Measurements from ENCODE around the gene FKBP15.
A peak's percentile ranks its signal among the peaks of the same experiment; 100 is the strongest.

The FKBP15 gene, protein sequence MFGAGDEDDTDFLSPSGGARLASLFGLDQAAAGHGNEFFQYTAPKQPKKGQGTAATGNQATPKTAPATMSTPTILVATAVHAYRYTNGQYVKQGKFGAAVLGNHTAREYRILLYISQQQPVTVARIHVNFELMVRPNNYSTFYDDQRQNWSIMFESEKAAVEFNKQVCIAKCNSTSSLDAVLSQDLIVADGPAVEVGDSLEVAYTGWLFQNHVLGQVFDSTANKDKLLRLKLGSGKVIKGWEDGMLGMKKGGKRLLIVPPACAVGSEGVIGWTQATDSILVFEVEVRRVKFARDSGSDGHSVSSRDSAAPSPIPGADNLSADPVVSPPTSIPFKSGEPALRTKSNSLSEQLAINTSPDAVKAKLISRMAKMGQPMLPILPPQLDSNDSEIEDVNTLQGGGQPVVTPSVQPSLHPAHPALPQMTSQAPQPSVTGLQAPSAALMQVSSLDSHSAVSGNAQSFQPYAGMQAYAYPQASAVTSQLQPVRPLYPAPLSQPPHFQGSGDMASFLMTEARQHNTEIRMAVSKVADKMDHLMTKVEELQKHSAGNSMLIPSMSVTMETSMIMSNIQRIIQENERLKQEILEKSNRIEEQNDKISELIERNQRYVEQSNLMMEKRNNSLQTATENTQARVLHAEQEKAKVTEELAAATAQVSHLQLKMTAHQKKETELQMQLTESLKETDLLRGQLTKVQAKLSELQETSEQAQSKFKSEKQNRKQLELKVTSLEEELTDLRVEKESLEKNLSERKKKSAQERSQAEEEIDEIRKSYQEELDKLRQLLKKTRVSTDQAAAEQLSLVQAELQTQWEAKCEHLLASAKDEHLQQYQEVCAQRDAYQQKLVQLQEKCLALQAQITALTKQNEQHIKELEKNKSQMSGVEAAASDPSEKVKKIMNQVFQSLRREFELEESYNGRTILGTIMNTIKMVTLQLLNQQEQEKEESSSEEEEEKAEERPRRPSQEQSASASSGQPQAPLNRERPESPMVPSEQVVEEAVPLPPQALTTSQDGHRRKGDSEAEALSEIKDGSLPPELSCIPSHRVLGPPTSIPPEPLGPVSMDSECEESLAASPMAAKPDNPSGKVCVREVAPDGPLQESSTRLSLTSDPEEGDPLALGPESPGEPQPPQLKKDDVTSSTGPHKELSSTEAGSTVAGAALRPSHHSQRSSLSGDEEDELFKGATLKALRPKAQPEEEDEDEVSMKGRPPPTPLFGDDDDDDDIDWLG

DNA sequence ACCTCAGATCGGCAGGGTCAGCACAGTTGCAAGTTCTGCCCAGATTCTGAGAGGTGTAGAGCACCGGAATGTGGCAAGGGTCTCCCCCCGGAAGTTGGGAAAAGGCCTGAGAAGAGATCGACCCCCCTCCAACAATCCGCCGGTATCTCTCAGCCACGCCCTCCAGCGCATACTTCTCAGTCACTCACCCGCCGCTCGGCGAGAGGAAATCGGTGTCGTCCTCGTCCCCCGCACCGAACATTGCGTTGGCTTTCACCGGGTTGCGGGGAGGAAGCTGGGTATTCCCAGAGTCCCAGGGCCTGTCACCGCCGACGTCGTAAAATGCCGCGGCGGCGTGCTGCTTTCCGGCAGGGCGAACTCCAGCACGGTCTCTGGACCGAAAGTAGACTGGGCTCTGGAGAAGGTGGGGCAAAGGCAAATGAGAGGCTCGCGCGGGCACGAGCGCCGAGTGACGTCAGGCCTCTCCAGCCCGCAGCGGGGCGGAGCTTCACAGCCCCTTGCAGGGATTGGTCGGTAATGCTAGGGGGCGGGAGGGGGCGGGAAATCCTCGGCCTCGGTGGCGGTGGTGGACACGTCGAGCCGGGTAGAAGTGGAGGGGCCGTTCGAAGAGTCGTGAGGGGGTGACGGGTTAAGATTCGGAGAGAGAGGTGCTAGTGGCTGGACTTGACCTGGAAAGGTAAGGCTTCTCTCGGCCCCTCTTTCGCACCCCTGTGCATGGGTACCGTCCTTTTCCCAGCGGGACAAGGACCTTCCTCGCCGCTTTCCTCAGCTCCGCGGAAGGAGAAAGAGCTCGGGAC is at the start of gene FKBP15, which contains the start of gene SLC31A1:
FKBP15 (minus strand) TSS at position 275 of the 797 bp plus-strand sequence; CDS start at position 241, 34 bp downstream.
SLC31A1 (plus strand) TSS at position 542 of the 797 bp plus-strand sequence. CDS start 34,605 bp downstream, outside the sequence.
- Histone ChIP-seq H3K4me1 (ENCODE audit: control insufficient read depth, low read depth, low read length) (peaks cover 13% of the 10 kb centered on the region), H3K9ac (ENCODE audit: low read length) (peak within 1 kb of the TSS; percentile 80), H3K9me3 (ENCODE audit: control insufficient read depth, low read depth, low read length) (no peaks in the 10 kb centered on the region), H3K27me3 (ENCODE audit: control insufficient read depth, insufficient read depth, low read length) (no peaks in the 10 kb centered on the region), H3K36me3 (ENCODE audit: control insufficient read depth, low read depth, low read length) (peaks cover 5% of the 10 kb centered on the region), H3K4me3 (ENCODE audit: low read length) (peak within 1 kb of the TSS; percentile 97), H3K27ac (ENCODE audit: low read length) (peak within 1 kb of the TSS; percentile 46)

DNA sequence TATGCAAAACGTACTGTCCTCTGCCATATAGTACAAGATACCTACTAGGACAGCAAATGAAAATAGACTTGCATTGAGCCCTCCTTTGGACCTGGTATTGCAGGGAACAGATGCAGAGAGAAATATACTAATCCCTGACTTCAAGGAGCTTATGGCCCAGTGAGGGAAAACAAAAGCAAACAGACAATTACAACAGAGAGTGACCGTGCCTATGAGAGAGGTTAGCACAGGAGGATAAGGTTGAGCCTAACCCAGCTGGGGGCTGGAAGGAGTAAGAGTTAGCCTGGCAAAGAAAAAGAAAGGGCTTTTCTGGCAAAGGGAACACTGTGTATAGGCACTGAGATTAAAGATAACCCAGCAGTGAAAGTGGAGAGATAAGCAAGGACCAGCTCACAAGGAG is 48.8 kb upstream of the FKBP15 start:
- Histone ChIP-seq H3K4me1 (ENCODE audit: control insufficient read depth, low read depth, low read length) (no peaks in the 10 kb centered on the region), H3K36me3 (ENCODE audit: control insufficient read depth, low read depth, low read length) (peaks cover 18% of the 10 kb centered on the region), H3K4me3 (ENCODE audit: low read length) (no peak overlapping the region), H3K9ac (ENCODE audit: low read length) (no peak overlapping the region), H3K27me3 (ENCODE audit: control insufficient read depth, insufficient read depth, low read length) (no peaks in the 10 kb centered on the region), H3K27ac (ENCODE audit: low read length) (no peak overlapping the region), H3K9me3 (ENCODE audit: control insufficient read depth, low read depth, low read length) (no peaks in the 10 kb centered on the region)

DNA sequence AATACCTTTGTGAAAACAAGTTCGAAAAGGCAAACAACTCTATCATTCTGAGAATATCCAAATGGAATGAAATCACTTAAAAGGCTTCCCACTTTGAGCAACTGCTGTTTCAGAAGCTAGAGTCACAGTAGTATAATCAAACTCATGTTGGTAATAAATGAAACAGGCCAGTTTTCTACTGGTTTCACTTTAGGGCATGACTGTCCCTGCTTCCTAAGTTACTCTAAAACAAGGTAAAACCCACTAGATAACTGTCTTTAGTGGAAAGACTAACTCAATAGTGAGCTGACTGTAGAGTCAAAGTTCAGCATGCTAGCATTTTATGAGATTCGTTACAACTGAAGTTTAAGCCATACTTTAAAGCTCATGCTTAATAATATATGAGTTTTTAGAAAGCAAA is 48.3 kb upstream of the FKBP15 start:
- Histone ChIP-seq H3K9me3 (ENCODE audit: control insufficient read depth, low read depth, low read length) (no peaks in the 10 kb centered on the region), H3K27me3 (ENCODE audit: control insufficient read depth, insufficient read depth, low read length) (no peaks in the 10 kb centered on the region), H3K9ac (ENCODE audit: low read length) (no peak overlapping the region), H3K4me1 (ENCODE audit: control insufficient read depth, low read depth, low read length) (no peaks in the 10 kb centered on the region), H3K36me3 (ENCODE audit: control insufficient read depth, low read depth, low read length) (peaks cover 18% of the 10 kb centered on the region), H3K27ac (ENCODE audit: low read length) (no peak overlapping the region), H3K4me3 (ENCODE audit: low read length) (no peak overlapping the region)

GRCh38 chr9:113267911-113268566 is 47.0 kb upstream of the FKBP15 start:
- Histone ChIP-seq H3K27ac (ENCODE audit: low read length) (no peak overlapping the region), H3K4me3 (ENCODE audit: low read length) (no peak overlapping the region), H3K4me1 (ENCODE audit: control insufficient read depth, low read depth, low read length) (no peaks in the 10 kb centered on the region), H3K27me3 (ENCODE audit: control insufficient read depth, insufficient read depth, low read length) (no peaks in the 10 kb centered on the region), H3K9me3 (ENCODE audit: control insufficient read depth, low read depth, low read length) (no peaks in the 10 kb centered on the region), H3K9ac (ENCODE audit: low read length) (no peak overlapping the region), H3K36me3 (ENCODE audit: control insufficient read depth, low read depth, low read length) (peaks cover 15% of the 10 kb centered on the region)

GRCh38 chr9:113266174-113266573 is 45.1 kb upstream of the FKBP15 start:
- Histone ChIP-seq H3K36me3 (ENCODE audit: control insufficient read depth, low read depth, low read length) (peaks cover 8% of the 10 kb centered on the region), H3K27me3 (ENCODE audit: control insufficient read depth, insufficient read depth, low read length) (no peaks in the 10 kb centered on the region)

DNA sequence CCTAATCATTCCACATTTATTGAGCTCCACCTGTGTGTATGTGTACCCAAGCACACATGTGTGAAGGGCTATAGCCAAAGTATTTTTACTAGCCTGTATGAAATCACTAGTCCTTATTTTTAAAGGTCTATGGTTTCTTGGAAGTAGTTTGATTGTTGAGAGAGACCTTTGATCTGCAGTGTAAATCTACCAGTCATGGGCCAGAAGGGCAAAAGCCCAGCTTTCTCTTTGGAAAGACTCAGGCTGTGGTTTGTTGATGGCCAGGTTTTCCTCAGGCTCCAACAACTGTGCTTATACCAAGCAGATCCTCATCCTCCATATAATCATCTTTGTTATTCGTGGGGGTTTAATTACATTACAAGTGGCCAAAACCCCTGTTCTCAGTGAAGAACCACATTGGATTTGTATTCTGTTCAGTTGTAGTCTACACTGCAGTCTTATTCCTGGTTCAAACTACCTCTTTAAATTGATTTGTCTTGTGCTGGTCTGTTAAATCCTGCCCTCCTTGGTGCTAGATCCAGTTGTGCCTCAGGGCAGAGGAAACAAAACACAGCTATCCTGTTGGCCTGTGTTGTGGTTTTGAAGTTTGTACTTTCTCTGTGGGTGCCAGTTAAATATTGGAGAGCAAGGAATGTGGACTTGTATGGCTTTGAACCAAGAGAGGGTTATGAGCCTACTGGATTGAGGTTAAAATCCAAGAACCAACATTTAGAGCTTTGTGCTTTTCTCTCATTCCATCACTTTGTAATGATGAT is 41.0 kb upstream of the FKBP15 start:
- no peak overlapping the region for H3K27ac ChIP-seq (ENCODE audit: low read length)

More at GRCh38 chr9:113266174-113266573, 45.1 kb upstream of the FKBP15 start:
- H3K9ac ChIP-seq (ENCODE audit: low read length) = no peak overlapping the region
- H3K4me1 ChIP-seq (ENCODE audit: control insufficient read depth, low read depth, low read length) = no peaks in the 10 kb centered on the region
- no peak overlapping the region for H3K27ac ChIP-seq (ENCODE audit: low read length)
- H3K9me3 ChIP-seq (ENCODE audit: control insufficient read depth, low read depth, low read length) = no peaks in the 10 kb centered on the region
- H3K4me3 ChIP-seq (ENCODE audit: low read length) = no peak overlapping the region

DNA sequence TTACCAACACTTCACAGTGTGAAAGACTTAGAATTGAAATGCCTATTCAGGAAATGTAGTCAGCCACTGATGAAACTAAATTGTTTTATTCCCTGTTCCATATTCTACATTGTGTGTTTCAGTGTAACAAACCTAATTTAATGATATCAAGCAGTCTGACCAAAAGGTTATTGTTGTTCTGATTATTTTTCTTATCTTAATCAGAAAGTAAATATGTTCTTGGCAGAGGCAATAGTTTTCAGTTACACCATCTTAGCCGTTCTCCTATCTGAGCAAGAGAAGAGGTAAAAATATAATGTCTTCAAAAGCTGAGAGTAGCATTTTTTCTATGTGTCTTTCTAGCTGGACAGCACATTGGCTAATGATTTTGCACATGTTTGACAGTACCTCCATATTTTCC is 37.2 kb upstream of the FKBP15 start:
- Histone ChIP-seq H3K27me3 (ENCODE audit: control insufficient read depth, insufficient read depth, low read length) (no peaks in the 10 kb centered on the region), H3K4me3 (ENCODE audit: low read length) (no peak overlapping the region), H3K9me3 (ENCODE audit: control insufficient read depth, low read depth, low read length) (no peaks in the 10 kb centered on the region), H3K36me3 (ENCODE audit: control insufficient read depth, low read depth, low read length) (peaks cover 36% of the 10 kb centered on the region), H3K4me1 (ENCODE audit: control insufficient read depth, low read depth, low read length) (no peaks in the 10 kb centered on the region), H3K27ac (ENCODE audit: low read length) (no peak overlapping the region), H3K9ac (ENCODE audit: low read length) (no peak overlapping the region)

More for the DNA sequence above, 41.0 kb upstream of the FKBP15 start:
- Histone ChIP-seq H3K4me1 (ENCODE audit: control insufficient read depth, low read depth, low read length) (no peaks in the 10 kb centered on the region), H3K36me3 (ENCODE audit: control insufficient read depth, low read depth, low read length) (peaks cover 33% of the 10 kb centered on the region), H3K4me3 (ENCODE audit: low read length) (no peak overlapping the region), H3K9ac (ENCODE audit: low read length) (no peak overlapping the region), H3K9me3 (ENCODE audit: control insufficient read depth, low read depth, low read length) (no peaks in the 10 kb centered on the region), H3K27me3 (ENCODE audit: control insufficient read depth, insufficient read depth, low read length) (no peaks in the 10 kb centered on the region)

DNA sequence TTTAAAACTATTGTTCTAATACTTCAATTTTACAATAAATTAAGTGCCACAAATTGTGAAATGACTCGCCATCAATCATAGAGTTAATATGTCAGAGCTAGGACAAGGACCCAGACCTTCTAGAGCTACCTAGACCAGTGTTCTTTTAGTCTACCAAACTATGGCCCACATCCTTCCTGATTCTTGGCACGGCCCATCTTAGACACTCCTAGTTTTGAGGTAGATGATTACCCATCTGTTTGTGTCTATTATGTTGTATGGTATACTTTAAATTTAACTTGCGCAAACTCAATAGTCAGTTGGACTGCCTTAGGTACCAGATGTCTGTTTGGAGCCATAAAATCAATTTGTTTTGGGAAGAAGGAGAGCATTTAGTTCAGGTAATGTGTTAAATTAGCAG is 36.8 kb upstream of the FKBP15 start:
- Histone ChIP-seq H3K4me1 (ENCODE audit: control insufficient read depth, low read depth, low read length) (no peaks in the 10 kb centered on the region), H3K4me3 (ENCODE audit: low read length) (no peak overlapping the region), H3K27ac (ENCODE audit: low read length) (no peak overlapping the region), H3K9ac (ENCODE audit: low read length) (no peak overlapping the region), H3K9me3 (ENCODE audit: control insufficient read depth, low read depth, low read length) (no peaks in the 10 kb centered on the region), H3K36me3 (ENCODE audit: control insufficient read depth, low read depth, low read length) (peaks cover 36% of the 10 kb centered on the region), H3K27me3 (ENCODE audit: control insufficient read depth, insufficient read depth, low read length) (no peaks in the 10 kb centered on the region)

- no peak overlapping the region for H3K4me3 ChIP-seq (ENCODE audit: low read length)
- no peak overlapping the region for H3K27ac ChIP-seq (ENCODE audit: low read length)
- no peak overlapping the region for H3K9ac ChIP-seq (ENCODE audit: low read length)
- no peaks in the 10 kb centered on the region for H3K4me1 ChIP-seq (ENCODE audit: control insufficient read depth, low read depth, low read length)
- H3K36me3 ChIP-seq (ENCODE audit: control insufficient read depth, low read depth, low read length) = peaks cover 28% of the 10 kb centered on the region
- no peaks in the 10 kb centered on the region for H3K27me3 ChIP-seq (ENCODE audit: control insufficient read depth, insufficient read depth, low read length)
- H3K9me3 ChIP-seq (ENCODE audit: control insufficient read depth, low read depth, low read length) = no peaks in the 10 kb centered on the region
Observed at GRCh38 chr9:113255438-113255837, 34.4 kb upstream of the FKBP15 start.

DNA sequence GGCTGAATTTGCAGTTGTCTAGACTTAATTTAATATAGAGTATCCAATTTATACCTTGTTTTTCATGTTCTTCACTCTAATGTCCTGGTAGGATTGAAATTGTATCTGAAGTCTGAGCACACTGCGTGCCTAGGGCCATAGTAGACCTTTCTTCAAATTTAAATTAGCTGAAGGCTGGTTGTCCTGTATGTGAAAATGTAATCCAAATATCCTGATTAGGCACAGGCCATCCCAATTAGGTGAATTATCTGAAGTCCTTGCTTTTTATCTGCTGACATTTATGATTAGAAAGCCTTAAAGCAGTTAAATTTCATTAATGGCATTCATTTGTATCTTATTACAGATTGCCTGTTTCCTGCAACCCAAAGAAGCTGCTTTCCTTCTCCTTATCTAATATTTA is 33.9 kb upstream of the FKBP15 start:
- no peak overlapping the region for H3K4me3 ChIP-seq (ENCODE audit: low read length)
- H3K27ac ChIP-seq (ENCODE audit: low read length) = no peak overlapping the region
- H3K4me1 ChIP-seq (ENCODE audit: control insufficient read depth, low read depth, low read length) = no peaks in the 10 kb centered on the region
- peaks cover 24% of the 10 kb centered on the region for H3K36me3 ChIP-seq (ENCODE audit: control insufficient read depth, low read depth, low read length)
- no peaks in the 10 kb centered on the region for H3K9me3 ChIP-seq (ENCODE audit: control insufficient read depth, low read depth, low read length)
- H3K9ac ChIP-seq (ENCODE audit: low read length) = no peak overlapping the region
- H3K27me3 ChIP-seq (ENCODE audit: control insufficient read depth, insufficient read depth, low read length) = no peaks in the 10 kb centered on the region
